ENCODE measurements around the gene CALML5.

CALML5 gene

GRCh38 chr10:5529702-5530411 is 30.5 kb upstream of the CALML5 start:
- in situ Hi-C loops (cut with MboI; ENCODE audit: low pct_unique_long_range_greater_than_20kb, low sequenced_read_pairs, unreplicated experiment), result no loop called here
- DNase-seq (ENCODE audit: low spot score), result no peak
- TF ChIP-seq CTCF (IDR thresholded peaks at IDR 0.05; ENCODE audit: extremely low read depth, insufficient read depth, missing control alignments), result no peak

GRCh38 chr10:5528989-5529701 is 29.8 kb upstream of the CALML5 start:
- in situ Hi-C loops (cut with MboI; ENCODE audit: low pct_unique_long_range_greater_than_20kb, low sequenced_read_pairs, unreplicated experiment), result no loop called here
- no peak for TF ChIP-seq CTCF (IDR thresholded peaks at IDR 0.05; ENCODE audit: extremely low read depth, insufficient read depth, missing control alignments)
- DNase-seq (ENCODE audit: low spot score), result no peak

GRCh38 chr10:5527332-5528200 is 28.2 kb upstream of the CALML5 start:
- DNase-seq (ENCODE audit: low spot score), result no peak
- in situ Hi-C loops (cut with MboI; ENCODE audit: low pct_unique_long_range_greater_than_20kb, low sequenced_read_pairs, unreplicated experiment), result no loop called here

GRCh38 chr10:5526691-5527331 is 27.4 kb upstream of the CALML5 start:
- TF ChIP-seq CTCF (IDR thresholded peaks at IDR 0.05; ENCODE audit: extremely low read depth, insufficient read depth, missing control alignments), result no peak
- DNase-seq (ENCODE audit: low spot score), result no peak
- in situ Hi-C loops (cut with MboI; ENCODE audit: low pct_unique_long_range_greater_than_20kb, low sequenced_read_pairs, unreplicated experiment), result no loop called here

More at GRCh38 chr10:5527332-5528200, 28.2 kb upstream of the CALML5 start:
- no peak for TF ChIP-seq CTCF (IDR thresholded peaks at IDR 0.05; ENCODE audit: extremely low read depth, insufficient read depth, missing control alignments)

- no peak for DNase-seq (ENCODE audit: low spot score)
- no peak for TF ChIP-seq CTCF (IDR thresholded peaks at IDR 0.05; ENCODE audit: extremely low read depth, insufficient read depth, missing control alignments)
Observed at GRCh38 chr10:5525561-5526341, 26.4 kb upstream of the CALML5 start.

More at GRCh38 chr10:5525561-5526341, 26.4 kb upstream of the CALML5 start:
- in situ Hi-C loops (cut with MboI; ENCODE audit: low pct_unique_long_range_greater_than_20kb, low sequenced_read_pairs, unreplicated experiment), result no loop called here

Data from GM13977 (cell line).